WTC11 (cell line): ENCODE data around the gene CDV3. TPM values are rescaled to one million over a fixed set of nuclear protein-coding genes. Genes with fewer than 3 reads are reported as not detected.
"Not testable (repeated sequence)": the region's sequence is repeated elsewhere in the genome, so short reads cannot be mapped to it uniquely, and the experiment has no call there.

Source experiments
- ATAC-seq: fragments of 200-7000 bp; cut with Tn5 transposase; 2 replicates; pipeline ENCODE4 v1.10.0; 2021; ENCODE audit warnings: mild to moderate bottlenecking, moderate library complexity
- CTCF ChIA-PET: fragments of 300-600 bp; sonication (Branson Sonifier 250); formaldehyde crosslinking; loops from one replicate; lab custom pipeline; 2021; ENCODE audit warnings: antibody characterized with exemption; lab: Charles Lee
- POLR2A ChIA-PET: fragments of 350-600 bp; sonication (Branson Sonifier 250); formaldehyde crosslinking; loops from one replicate; lab custom pipeline; 2021; ENCODE audit warnings: antibody characterized with exemption; lab: Charles Lee
- DNase-seq: peaks from one replicate; pipeline ENCODE4 v3.0.0; 2021; ENCODE audit warnings: low spot score
- H3K27ac Mint-ChIP-seq: 2 replicates; pipeline ENCODE4 v1.8.0; 2021; ENCODE audit warnings: mixed read lengths
- H3K27me3 Mint-ChIP-seq: 2 replicates; pipeline ENCODE4 v1.8.0; 2021; ENCODE audit warnings: low read depth, mild to moderate bottlenecking, moderate library complexity, mixed read lengths
- H3K36me3 Mint-ChIP-seq: 2 replicates; pipeline ENCODE4 v1.8.0; 2021; ENCODE audit warnings: mixed read lengths
- H3K4me1 Mint-ChIP-seq: 2 replicates; pipeline ENCODE4 v1.8.0; 2022; ENCODE audit warnings: mixed read lengths
- H3K4me3 Mint-ChIP-seq: 2 replicates; pipeline ENCODE4 v1.8.0; 2021; ENCODE audit warnings: mild to moderate bottlenecking, moderate library complexity, mixed read lengths
- H3K9me3 Mint-ChIP-seq: 2 replicates; pipeline ENCODE4 v1.8.0; 2021; ENCODE audit warnings: mixed read lengths
- CREB1 ChIP-seq: sonication (generic); formaldehyde crosslinking; IDR thresholded peaks from 2 replicates; pipeline ENCODE4 v1.8.0; 2023; ENCODE audit warnings: mild to moderate bottlenecking, missing genetic modification reagents
- ETV6 ChIP-seq: sonication (generic); formaldehyde crosslinking; IDR thresholded peaks from 2 replicates; pipeline ENCODE4 v1.8.1; 2022; ENCODE audit warnings: mild to moderate bottlenecking, missing genetic modification reagents
- FOXJ3 ChIP-seq: sonication (generic); formaldehyde crosslinking; IDR thresholded peaks from 2 replicates; pipeline ENCODE4 v1.9.0; 2021; ENCODE audit warnings: missing genetic modification reagents, mild to moderate bottlenecking, borderline replicate concordance
- GABPB1 ChIP-seq: sonication (generic); formaldehyde crosslinking; IDR thresholded peaks from 2 replicates; pipeline ENCODE4 v1.8.1; 2023; ENCODE audit warnings: mild to moderate bottlenecking, missing genetic modification reagents
- GRHL2 ChIP-seq: fragments of 250-450 bp; sonication (Bioruptor Pico); IDR thresholded peaks from 2 replicates; pipeline ENCODE4 v1.8.0; 2022; ENCODE audit warnings: mild to moderate bottlenecking, moderate library complexity; ENCODE audit not compliant: insufficient replicate concordance, severe bottlenecking
- JAZF1 ChIP-seq: fragments of 250-450 bp; sonication (Bioruptor Pico); IDR thresholded peaks from 2 replicates; pipeline ENCODE4 v1.9.0; 2021; ENCODE audit warnings: moderate library complexity, mild to moderate bottlenecking, inconsistent platforms
- KAT7 ChIP-seq: sonication (generic); formaldehyde crosslinking; IDR thresholded peaks from 2 replicates; pipeline ENCODE4 v1.8.1; 2023; ENCODE audit warnings: missing genetic modification reagents, mild to moderate bottlenecking, borderline replicate concordance
- MYBL2 ChIP-seq: sonication (generic); formaldehyde crosslinking; IDR thresholded peaks from 2 replicates; pipeline ENCODE4 v1.8.1; 2023; ENCODE audit warnings: mild to moderate bottlenecking, moderate library complexity, missing genetic modification reagents
- NR3C1 ChIP-seq: sonication (generic); formaldehyde crosslinking; conservative IDR thresholded peaks from 2 replicates; pipeline ENCODE4 v1.8.1; 2023; ENCODE audit warnings: low read depth, mild to moderate bottlenecking, missing genetic modification reagents
- RORB ChIP-seq: fragments of 250-450 bp; sonication (Bioruptor Pico); IDR thresholded peaks from 2 replicates; pipeline ENCODE4 v1.9.0; 2021; ENCODE audit warnings: mild to moderate bottlenecking
- TEAD4 ChIP-seq: sonication (generic); formaldehyde crosslinking; IDR thresholded peaks from 2 replicates; pipeline ENCODE4 v1.8.0; 2022; ENCODE audit warnings: mild to moderate bottlenecking, missing genetic modification reagents
- ZBTB21 ChIP-seq: sonication (generic); formaldehyde crosslinking; IDR thresholded peaks from 2 replicates; pipeline ENCODE4 v1.8.1; 2023; ENCODE audit warnings: mild to moderate bottlenecking, missing genetic modification reagents, borderline replicate concordance
- ZNF121 ChIP-seq: sonication (generic); formaldehyde crosslinking; IDR thresholded peaks from 2 replicates; pipeline ENCODE4 v1.8.0; 2023; ENCODE audit warnings: missing genetic modification reagents
- ZNF138 ChIP-seq: sonication (generic); formaldehyde crosslinking; conservative IDR thresholded peaks from 2 replicates; pipeline ENCODE4 v1.8.1; 2022; ENCODE audit warnings: mild to moderate bottlenecking, moderate library complexity, missing genetic modification reagents
- ZNF396 ChIP-seq: fragments of 250-450 bp; sonication (Bioruptor Pico); IDR thresholded peaks from 2 replicates; pipeline ENCODE4 v1.8.0; 2021; ENCODE audit warnings: mild to moderate bottlenecking, moderate library complexity, borderline replicate concordance
- total RNA-seq: library from RNA; stranded (reverse); gene quantifications from 3 replicates; pipeline ENCODE4 v1.2.3, GENCODE V29; 2021
- TF ChIP-seq, protein P1 (sequence below): sonication (generic); formaldehyde crosslinking; IDR thresholded peaks from 2 replicates; pipeline ENCODE4 v1.8.0; 2022; ENCODE audit warnings: mild to moderate bottlenecking, missing genetic modification reagents
- TF ChIP-seq, protein P2 (sequence below): sonication (generic); formaldehyde crosslinking; IDR thresholded peaks from 2 replicates; pipeline ENCODE4 v1.8.1; 2023; ENCODE audit warnings: mild to moderate bottlenecking, missing genetic modification reagents, moderate library complexity
- TF ChIP-seq, protein P3 (sequence below): sonication (generic); formaldehyde crosslinking; conservative IDR thresholded peaks from 2 replicates; pipeline ENCODE4 v1.8.1; 2022; ENCODE audit warnings: mild to moderate bottlenecking, missing genetic modification reagents
- TF ChIP-seq, protein P4 (sequence below): fragments of 250-450 bp; sonication (Bioruptor Pico); conservative IDR thresholded peaks from 2 replicates; pipeline ENCODE4 v1.9.0; 2021; ENCODE audit warnings: mild to moderate bottlenecking
- TF ChIP-seq, protein P5 (sequence below): fragments of 250-450 bp; sonication (Bioruptor Pico); IDR thresholded peaks from 2 replicates; pipeline ENCODE4 v1.9.0; 2021; ENCODE audit warnings: moderate library complexity, mild to moderate bottlenecking, inconsistent platforms, borderline replicate concordance
- TF ChIP-seq, protein P6 (sequence below): sonication (generic); formaldehyde crosslinking; IDR thresholded peaks from 2 replicates; pipeline ENCODE4 v1.8.1; 2022; ENCODE audit warnings: low read depth, mild to moderate bottlenecking, moderate library complexity, missing genetic modification reagents, borderline replicate concordance

Gene CDV3
- total RNA-seq, 1 experiment from 2014 or later = 162 TPM

DNA sequence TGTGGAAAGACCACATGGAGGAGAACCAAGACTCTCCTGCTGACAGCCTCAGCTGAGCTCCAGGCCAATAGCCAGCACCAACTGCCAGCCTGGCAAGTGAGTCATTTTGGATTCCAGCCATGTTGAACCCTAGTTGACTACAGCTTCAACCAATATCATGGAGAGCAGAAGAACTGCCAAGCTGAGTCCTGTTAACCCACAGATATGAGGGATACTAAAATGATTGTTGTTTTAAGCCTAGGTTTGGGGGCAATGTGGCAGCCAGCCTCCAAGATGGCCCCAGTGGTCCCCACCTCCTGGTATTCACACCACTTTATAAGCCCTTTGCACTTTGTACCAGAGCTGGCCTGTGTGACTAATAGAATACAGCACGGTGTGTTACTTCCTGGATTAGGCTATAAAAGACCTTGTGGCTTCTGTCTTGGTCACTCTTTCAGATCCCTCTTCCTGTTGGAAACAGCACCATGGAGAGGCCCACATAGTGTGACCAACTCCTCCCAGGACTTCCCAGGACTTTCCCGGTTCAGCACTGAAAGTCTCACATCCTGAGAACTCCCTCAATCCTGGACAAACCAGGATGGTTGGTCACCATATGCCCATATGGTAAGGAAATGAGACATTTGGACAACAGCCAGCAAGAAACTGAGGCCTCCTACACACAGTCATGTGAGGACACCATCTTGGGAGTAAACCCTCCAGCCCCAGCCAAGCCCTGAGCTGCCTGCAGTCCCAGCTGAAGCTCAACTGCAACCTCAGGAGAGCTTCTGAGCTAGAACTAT, 32.4 kb upstream of the CDV3 start (continued):
- TF ChIP-seq, protein P1, sequence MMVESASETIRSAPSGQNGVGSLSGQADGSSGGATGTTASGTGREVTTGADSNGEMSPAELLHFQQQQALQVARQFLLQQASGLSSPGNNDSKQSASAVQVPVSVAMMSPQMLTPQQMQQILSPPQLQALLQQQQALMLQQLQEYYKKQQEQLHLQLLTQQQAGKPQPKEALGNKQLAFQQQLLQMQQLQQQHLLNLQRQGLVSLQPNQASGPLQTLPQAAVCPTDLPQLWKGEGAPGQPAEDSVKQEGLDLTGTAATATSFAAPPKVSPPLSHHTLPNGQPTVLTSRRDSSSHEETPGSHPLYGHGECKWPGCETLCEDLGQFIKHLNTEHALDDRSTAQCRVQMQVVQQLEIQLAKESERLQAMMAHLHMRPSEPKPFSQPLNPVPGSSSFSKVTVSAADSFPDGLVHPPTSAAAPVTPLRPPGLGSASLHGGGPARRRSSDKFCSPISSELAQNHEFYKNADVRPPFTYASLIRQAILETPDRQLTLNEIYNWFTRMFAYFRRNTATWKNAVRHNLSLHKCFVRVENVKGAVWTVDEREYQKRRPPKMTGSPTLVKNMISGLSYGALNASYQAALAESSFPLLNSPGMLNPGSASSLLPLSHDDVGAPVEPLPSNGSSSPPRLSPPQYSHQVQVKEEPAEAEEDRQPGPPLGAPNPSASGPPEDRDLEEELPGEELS (CRISPR knock-in tag) = no peak
- TF ChIP-seq ZNF121 (CRISPR knock-in tag) = no peak
- TF ChIP-seq, protein P2, sequence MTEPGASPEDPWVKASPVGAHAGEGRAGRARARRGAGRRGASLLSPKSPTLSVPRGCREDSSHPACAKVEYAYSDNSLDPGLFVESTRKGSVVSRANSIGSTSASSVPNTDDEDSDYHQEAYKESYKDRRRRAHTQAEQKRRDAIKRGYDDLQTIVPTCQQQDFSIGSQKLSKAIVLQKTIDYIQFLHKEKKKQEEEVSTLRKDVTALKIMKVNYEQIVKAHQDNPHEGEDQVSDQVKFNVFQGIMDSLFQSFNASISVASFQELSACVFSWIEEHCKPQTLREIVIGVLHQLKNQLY (CRISPR knock-in tag) = no peak

DNA sequence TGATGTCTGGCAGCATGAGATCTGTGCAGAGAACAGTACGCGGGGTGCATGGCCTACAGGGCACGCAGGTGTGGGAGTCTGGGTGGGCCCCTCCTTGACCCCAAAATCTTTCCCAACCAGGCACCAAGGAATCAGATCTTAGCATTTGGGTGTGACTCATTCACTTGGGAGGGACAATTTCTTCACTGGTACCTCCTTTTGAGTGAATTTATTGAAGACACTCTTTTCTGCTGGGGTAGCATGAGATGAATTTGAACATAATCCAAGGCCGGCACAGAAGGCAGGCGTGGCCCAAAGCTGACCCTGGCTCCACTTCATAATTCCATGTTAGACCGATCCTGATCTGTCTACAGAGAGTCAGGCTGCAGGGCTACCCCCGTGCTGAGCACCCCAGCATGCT, 30.6 kb upstream of the CDV3 start:
- Mint-ChIP-seq H3K9me3 (peaks cover 4% of the 10 kb centered on the region), H3K36me3 (no peaks in the 10 kb centered on the region), H3K27ac (no peak overlapping the region), H3K27me3 (no peaks in the 10 kb centered on the region), H3K4me3 (no peak overlapping the region), H3K4me1 (peaks cover 8% of the 10 kb centered on the region)
- CTCF ChIA-PET = interaction anchor here (1.3 kb wide), 1 partner anchor 30 kb away, joined by 3 read pairs; the partner anchor contains the start of gene CDV3
- no peak for DNase-seq
- POLR2A ChIA-PET = no interaction called here
- no peak for ATAC-seq
- TF ChIP-seq, protein P3, sequence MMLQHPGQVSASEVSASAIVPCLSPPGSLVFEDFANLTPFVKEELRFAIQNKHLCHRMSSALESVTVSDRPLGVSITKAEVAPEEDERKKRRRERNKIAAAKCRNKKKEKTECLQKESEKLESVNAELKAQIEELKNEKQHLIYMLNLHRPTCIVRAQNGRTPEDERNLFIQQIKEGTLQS = no peak
- TF ChIP-seq FOXJ3 (no peak), TEAD4 (CRISPR knock-in tag) (no peak), MYBL2 (no peak), CREB1 (no peak)
- TF ChIP-seq, all 79 proteins: peak for 0

DNA sequence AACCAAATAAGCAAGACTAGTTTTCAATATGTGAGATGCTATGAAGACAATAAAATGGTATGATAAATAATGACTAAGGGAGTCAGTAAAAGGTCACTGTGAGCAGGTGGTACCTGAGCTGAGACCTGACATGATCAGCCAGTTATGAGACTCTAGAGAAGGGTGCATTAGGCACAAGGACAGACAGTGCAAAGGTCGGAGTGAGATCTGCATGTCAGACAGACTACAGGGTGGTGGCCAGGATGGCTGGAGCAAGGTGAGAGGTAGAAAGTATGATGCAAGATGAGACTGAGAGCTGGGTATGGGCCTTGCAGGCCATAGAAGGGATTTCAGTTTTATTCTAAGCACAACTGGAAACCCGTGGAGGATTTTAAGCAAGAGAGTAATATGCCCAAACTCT, 28.5 kb upstream of the CDV3 start:
- H3K9me3 Mint-ChIP-seq, DNase-seq, H3K27ac Mint-ChIP-seq, ATAC-seq, CTCF ChIA-PET, POLR2A ChIA-PET, H3K4me3 Mint-ChIP-seq, H3K27me3 Mint-ChIP-seq, H3K36me3 Mint-ChIP-seq: not testable (repeated sequence)
- peak; percentile 93 for TF ChIP-seq GABPB1
- H3K4me1 Mint-ChIP-seq = peaks cover 13% of the 10 kb centered on the region

DNA sequence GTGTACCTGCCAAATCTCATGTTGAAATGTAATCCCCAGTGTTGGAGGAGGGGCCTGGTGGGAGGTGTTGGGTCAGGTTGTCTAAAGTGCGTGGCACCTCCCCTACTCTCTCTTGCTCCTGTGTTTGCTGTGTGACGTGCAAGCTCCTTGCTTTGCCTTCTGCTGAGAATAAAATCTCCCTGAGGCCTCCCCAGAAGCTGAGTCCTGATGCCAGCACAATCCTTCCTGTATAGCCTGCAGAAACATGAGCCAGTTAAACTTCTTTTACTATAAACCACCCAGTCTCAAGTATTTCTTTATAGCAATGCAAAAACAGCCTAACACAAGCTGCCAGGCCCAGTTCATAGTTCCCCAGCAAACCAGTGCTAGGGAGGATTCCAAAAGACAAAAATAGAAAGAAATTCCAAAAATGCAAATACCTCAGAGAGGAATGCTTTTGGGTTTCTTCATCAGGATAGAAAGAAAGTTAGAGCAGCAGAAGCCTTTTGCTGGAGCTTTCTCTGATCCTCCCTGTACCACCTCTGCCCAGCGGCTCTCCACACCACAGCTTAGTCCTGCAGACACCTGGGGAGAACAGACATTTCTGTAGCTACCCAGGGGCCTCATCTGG, 25.9 kb upstream of the CDV3 start:
- H3K9me3 Mint-ChIP-seq = peaks cover 3% of the 10 kb centered on the region
- DNase-seq (no peak), ATAC-seq (peak; percentile 80)
- H3K36me3 Mint-ChIP-seq = peaks cover 8% of the 10 kb centered on the region
- peaks cover 13% of the 10 kb centered on the region for H3K4me1 Mint-ChIP-seq
- H3K27me3 Mint-ChIP-seq = peaks cover 3% of the 10 kb centered on the region
- peak overlapping the region; percentile 87 for H3K27ac Mint-ChIP-seq
- ChIA-PET CTCF (interaction anchor here (0.7 to 1.4 kb wide), 4 partner anchors 26 to 58 kb away, joined by 3 to 6 read pairs (median 4); partner anchors contain the start of gene CDV3), POLR2A (interaction anchor here (0.9 to 1.0 kb wide), 2 partner anchors 23 to 26 kb away, joined by 3 to 4 read pairs; no protein-coding TSS in a partner anchor)
- H3K4me3 Mint-ChIP-seq = no peak overlapping the region
- TF ChIP-seq ETV6 = no peak
- no peak for TF ChIP-seq ZBTB21
- TF ChIP-seq NR3C1 (CRISPR knock-in tag) = no peak
- no peak for TF ChIP-seq KAT7 (CRISPR knock-in tag)
- no peak for TF ChIP-seq ZNF396 (CRISPR knock-in tag)
- TF ChIP-seq, protein P4, sequence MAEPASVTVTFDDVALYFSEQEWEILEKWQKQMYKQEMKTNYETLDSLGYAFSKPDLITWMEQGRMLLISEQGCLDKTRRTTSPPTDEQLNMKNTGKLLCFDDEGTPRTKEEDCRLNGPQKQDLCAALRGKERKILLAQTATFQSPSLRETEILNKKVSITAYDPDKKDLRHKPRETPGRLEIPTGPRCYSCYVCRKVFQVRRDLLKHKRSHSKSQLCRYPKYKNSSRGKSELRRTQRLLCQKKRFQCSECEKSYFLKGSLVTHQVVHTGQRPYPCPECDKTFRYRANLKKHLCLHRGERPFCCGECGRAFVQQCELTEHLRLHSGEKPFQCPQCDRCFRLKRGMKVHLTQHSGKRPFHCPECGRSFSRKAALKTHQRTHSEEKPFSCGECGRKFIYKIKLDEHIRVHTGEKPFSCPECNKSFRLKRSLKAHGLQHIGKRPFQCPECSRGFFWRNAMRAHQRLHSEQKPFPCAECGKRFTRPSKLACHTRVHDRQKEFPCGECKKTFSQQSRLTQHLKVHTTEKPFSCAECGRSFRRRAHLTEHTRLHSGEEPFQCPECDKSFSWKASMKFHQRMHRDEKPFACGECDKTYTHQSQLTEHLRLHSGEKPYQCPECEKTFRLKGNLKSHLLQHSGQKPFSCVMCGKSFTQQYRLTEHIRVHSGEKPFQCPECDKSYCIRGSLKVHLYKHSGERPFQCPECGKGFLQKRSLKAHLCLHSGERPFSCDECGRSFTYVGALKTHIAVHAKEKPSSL (CRISPR knock-in tag) = no peak
- TF ChIP-seq GRHL2 (CRISPR knock-in tag) = no peak
- no peak for TF ChIP-seq JAZF1 (CRISPR knock-in tag)
- no peak for TF ChIP-seq ZNF138 (CRISPR knock-in tag)
- TF ChIP-seq, protein P5, sequence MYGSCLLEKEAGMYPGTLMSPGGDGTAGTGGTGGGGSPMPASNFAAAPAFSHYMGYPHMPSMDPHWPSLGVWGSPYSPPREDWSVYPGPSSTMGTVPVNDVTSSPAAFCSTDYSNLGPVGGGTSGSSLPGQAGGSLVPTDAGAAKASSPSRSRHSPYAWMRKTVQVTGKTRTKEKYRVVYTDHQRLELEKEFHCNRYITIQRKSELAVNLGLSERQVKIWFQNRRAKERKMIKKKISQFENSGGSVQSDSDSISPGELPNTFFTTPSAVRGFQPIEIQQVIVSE = no peak
- TF ChIP-seq, protein P6, sequence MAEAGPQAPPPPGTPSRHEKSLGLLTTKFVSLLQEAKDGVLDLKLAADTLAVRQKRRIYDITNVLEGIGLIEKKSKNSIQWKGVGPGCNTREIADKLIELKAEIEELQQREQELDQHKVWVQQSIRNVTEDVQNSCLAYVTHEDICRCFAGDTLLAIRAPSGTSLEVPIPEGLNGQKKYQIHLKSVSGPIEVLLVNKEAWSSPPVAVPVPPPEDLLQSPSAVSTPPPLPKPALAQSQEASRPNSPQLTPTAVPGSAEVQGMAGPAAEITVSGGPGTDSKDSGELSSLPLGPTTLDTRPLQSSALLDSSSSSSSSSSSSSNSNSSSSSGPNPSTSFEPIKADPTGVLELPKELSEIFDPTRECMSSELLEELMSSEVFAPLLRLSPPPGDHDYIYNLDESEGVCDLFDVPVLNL (CRISPR knock-in tag) = no peak
- no peak for TF ChIP-seq RORB
